IPS-NIHi11 (cell line): ENCODE data around the gene SOCS4.
A peak's percentile ranks its signal among the peaks of the same experiment; 100 is the strongest.
"Not testable (repeated sequence)": the region's sequence is repeated elsewhere in the genome, so short reads cannot be mapped to it uniquely, and the experiment has no call there.

Source experiments
- DNase-seq: peaks from one replicate; pipeline ENCODE4 v3.0.0; 2012; ENCODE audit warnings: mixed read lengths, low spot score

The SOCS4 gene

DNA sequence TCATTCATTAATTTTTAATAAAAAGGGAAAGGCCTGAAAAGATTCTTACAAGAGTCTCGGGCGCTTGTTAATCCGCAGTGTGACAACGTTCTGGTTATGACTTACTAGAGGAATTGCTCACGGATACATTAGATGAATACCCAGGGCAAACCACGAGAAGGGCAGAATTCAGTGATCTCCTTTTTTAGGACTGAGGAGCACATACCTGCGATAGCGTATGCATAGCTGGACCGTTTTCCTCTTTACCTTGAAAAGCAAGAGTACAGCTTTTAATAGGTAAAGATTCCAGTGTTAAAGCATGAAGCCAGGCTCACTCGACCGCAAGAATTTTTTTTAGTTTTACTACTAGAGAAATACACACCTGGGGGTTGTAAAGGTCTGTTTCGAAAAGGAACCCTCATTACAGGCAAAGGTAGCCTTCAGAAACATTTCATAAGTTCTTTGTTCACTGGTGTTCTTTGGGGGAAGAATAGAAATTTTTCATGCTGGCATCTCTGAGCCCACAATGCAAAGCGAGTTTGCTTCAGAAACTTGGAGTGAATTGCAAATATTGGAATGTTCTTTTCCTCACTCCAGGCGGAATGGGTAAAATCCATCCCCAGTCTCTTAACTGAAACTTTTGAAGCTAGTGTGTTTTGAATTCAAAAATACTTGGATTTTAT is 25.4 kb downstream of the SOCS4 start:
- no peak for DNase-seq

GRCh38 chr14:55053018-55053417 is 26.0 kb downstream of the SOCS4 start:
- no peak for DNase-seq

DNA sequence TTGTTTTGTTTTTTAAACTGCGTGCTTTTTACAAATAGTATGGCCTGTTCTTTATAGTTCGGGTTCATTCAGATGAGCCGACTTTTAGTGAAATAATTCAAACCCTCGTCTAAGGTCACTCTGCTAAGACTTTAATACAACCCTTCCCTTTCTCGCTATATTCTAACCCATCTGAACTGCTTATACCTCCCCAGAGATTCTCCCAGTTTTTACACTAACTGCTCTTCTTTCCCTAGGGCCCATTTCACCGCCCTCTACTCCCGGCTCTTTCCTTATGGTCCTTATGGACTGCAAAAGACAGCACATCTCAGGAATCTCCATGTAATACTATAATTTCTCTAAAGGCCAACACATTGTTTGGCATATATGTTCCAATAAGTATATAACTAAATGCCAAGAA is 26.5 kb downstream of the SOCS4 start:
- no peak for DNase-seq

DNA sequence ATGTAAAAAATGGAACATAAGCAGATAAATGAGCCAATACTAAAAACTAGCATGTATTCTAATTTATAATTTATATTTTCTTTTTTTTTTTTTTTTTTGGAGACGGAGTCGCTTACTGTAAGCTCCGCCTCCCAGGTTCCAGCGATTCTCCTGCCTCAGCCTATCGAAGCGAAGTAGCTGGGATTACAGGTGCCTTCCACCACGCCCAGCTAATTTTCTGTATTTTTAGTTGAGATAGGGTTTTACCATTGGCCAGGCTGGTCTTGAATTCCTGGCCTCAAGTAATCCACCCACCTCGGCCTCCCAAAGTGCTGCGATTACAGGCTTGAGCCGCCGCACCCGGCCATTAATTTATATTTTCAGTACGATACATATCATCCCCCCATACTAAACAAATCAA is 27.1 kb downstream of the SOCS4 start:
- DNase-seq = no peak

GRCh38 chr14:55057919-55058318 is 30.9 kb downstream of the SOCS4 start:
- DNase-seq = no peak

- no peak for DNase-seq
Observed at GRCh38 chr14:55059333-55059732, 32.3 kb downstream of the SOCS4 start.

- no peak for DNase-seq
Observed at GRCh38 chr14:55062517-55063351, 35.7 kb downstream of the SOCS4 start.

- DNase-seq = not testable (repeated sequence)
Observed at GRCh38 chr14:55064896-55065295, 37.9 kb downstream of the SOCS4 start.

DNA sequence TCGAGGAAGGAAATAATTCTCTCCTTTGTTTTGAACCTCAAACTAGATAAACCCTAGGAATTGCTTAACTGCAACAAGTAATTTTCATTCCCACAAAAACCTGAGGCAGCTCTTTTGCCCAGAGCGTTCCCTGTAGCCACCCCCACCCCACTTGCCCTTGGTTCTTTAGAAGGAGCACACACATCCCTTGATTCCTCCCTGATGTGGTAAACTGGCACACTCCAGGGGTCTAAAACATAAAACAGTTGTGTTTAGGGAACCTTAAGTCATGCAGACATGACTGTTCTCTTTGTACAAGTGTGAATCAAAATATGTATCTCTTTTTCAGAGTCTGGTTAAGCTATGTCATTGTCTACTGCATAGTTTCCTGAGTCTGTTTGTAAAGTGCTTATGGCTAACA is 38.4 kb downstream of the SOCS4 start:
- DNase-seq = no peak

DNA sequence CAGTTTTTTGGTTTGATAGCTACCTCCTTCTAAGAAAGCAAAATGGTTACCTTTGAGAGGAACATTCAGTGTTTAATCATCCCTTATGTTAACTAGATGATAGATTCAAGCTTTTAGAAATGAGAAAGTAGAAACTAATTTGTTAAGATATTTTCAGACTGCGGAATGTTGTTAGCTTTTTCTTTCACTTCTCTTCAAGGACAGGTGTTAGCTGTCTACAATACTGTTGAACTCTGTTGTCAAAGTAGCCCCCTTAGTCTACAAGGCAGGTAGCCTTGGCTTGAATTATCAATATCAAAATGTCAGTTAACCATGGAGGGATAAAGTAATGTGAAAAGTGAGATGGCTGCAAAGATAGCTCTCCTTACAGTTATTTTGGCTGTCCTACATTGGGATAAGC is 39.2 kb downstream of the SOCS4 start:
- DNase-seq = no peak

DNA sequence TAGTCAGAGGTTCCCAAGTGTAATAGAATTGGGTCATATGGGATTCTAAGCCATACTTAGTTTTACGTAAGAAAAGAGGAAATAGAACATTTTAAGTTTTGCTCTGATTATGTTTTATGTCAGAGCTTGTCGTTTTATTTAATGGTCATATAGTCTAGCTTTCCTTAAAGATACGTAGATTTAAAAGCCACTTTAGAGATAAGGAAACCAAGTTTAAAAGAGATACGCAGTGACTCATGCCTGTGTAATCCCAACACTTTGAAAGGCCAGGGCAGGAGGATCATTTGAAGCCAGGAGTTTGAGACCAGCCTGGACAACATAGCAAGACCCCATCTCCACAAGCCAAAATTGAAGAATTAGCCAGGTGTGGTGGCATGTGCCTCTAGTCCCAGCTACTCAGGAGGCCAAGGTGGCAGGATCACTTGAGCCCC is 44.0 kb downstream of the SOCS4 start:
- no peak for DNase-seq

DNA sequence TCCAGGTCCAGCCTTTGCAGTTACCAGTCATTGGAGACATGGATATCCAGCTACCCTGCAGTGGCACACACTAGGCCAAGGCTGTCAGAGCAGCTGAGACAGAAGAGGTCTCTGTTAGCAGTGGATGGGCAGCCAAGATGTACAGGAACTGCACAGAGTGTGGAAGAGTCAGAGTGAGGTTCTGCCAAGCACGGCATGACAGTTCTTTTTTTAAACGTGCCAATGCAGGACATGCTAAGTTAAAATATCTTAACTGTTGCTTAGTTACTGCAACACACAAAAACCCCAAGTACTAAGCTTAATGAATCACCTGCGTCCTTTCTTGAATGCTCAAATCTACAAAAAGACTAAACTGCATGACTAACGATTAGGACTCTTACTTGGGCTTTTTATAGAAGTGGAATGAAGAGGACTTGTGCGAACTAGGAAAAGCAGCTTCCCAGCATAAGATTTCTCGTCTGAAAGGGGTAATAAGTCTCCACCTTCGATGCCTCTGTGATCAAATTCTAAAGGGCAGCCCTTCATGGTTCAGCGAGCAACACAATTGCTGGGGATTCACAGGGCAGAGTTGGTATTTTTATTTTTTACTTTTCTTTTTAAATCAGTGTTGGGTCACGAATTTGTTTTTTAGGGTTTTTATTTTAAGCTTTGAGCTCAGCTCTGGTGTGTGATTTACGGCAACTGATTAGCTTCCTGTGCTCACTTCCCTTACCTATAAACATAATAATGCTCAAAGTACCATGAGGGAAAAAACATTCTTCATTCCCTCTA is 45.0 kb downstream of the SOCS4 start:
- DNase-seq = no peak

- DNase-seq = no peak
Observed at GRCh38 chr14:55073856-55074255, 46.8 kb downstream of the SOCS4 start.

DNA sequence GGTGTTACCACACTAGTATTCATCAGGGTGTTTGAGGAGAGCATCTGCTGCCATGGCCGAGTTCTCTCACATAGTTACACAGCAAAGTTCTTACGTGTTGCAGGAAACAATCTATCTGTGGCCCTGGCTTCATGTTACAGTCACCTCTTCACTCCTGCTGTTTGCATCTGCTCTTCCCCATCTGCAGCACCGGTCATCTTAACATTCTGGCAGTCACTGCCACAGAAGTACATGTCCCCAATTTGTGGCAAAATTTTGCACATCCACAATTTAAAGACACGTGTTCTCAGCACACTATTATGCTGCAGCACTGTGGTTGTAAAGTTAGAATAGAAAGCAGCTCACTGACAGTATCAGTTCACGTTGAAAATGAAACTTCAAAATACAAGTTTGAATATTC is 47.6 kb downstream of the SOCS4 start:
- peak; percentile 38 for DNase-seq

DNA sequence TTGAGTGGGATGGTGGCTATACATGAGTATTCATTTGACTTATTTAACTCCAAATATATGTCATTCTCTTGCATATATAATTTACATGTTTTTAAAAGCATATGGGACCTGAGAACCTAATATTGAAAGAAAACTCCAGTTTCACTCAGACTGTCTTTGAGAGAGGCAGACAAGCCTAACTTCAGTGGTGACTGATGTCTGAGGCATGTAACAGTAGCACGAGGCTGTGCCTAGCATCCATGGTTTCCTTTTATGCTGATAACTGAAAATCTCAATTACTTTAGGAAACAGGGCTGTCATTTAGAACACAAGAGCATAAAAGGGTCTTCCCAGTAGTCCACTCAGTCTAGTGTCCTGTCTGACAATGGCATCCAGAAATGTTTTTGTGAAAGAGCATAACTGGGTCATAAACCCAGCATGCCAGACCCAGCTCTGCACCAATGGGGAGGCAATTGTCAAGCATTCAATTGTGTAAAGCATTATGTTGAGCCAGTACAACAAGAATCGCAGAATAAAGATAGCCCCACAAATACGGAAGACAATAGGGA is 48.7 kb downstream of the SOCS4 start:
- no peak for DNase-seq

DNA sequence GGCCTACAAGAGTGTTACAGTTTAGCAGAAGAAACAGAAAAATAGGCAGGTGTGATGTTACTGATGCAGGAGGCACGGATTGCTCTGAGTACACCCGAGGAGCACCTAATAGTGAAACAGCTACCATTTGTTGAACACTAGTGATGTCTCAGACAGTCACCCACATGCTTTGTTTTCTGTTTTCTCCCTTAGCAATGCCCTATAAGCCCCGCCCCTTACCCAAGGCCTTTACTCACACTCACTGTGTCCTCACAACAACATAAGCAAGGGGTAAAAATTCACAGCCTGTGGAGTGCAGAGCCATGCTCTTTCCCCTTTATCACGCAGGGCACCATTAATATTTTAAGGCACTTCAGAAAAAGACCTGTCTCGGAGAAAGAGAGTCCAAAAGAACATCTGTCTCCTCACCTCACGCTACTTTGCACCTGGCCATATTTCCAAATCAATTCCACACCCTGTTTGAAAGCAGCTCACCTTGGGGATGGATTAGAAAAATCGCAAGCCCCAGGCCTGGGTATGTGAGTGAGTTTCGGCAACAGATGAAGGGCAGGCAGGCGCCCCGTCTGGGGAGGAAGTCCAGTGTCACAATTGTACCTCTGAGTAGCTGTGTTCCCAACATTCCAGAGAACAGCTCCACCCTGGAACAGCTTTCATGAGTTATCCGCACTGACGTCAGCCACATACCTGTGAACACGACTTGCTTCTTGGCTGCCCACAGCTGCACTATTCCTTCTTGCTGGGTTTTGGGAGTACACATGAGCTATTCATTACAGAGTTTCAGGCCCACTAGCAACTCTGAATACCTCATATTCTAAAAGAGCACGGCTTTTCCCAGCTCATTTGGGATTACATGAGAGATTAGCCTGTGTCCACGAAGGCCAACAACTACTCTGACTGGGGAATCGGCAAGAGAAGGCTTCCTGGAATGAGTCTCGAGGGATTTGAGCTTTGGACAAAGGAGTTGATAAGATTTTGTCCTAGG is 50.4 kb downstream of the SOCS4 start:
- DNase-seq = peak; percentile 37

GRCh38 chr14:55079961-55080360 is 52.9 kb downstream of the SOCS4 start:
- DNase-seq = not testable (repeated sequence)

DNA sequence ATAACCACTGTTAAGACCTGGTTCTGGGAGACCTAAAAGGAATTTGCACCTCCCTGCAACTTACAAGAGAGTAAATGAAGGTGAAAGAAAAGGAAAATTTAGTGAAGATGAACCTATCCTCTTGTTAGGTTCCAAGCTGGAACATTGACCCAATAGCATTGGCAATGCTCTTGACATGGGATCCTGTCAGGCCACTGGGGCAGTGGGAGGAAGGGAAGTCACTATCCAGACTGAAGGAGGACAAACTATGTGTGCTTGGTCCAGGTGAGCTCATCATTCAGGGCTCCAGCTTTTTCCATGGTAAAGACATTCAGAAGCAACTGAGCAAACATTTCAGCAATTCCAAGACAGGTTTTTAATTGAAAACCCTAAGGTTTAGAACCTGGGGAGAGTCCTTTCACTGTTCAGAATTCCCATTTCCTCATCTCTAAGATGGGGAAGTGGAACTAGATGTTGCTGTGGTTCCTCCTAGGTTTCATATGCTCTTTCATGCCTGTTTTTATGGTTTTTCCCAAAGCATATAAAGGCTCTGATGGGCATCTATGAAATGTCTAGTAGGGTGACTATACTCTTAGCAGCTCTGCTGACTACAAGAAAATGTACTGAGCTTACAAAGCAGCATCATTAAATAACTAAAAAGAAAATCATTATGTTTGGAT is 57.5 kb downstream of the SOCS4 start:
- no peak for DNase-seq

GRCh38 chr14:55085060-55085660 is 58.1 kb downstream of the SOCS4 start:
- DNase-seq = no peak

DNA sequence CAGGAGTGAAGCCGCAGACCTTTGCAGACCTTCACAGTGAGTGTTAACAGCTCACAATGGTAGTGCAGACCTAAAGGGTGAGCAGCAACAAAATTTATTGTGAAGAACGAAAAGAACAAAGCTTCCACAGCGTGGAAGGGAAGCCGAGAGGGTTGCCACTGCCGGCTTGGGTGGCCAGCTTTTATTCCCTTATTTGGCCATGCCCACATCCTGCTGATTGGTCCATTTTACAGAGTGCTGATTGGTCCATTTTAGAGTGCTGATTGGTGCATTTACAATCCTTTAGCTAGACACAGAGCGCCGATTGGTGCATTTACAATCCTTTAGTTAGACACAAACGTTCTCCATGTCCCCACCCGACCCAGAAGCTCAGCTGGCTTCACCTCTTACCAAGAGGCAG is 59.9 kb downstream of the SOCS4 start:
- DNase-seq = no peak
